H1 (cell line): Measurements from ENCODE around the gene P2RY8.

Source experiments
- EGR1 ChIP-seq: IDR thresholded peaks from 2 replicates; pipeline ENCODE4 v1.6.1; 2011; ENCODE audit warnings: low read depth, low read length, borderline replicate concordance
- POLR2A ChIP-seq, 2 experiments: IDR thresholded peaks; 1 replicate in 1 of 2; 2 replicates in 1 of 2; pipeline ENCODE4 v1.6.1; 2011; ENCODE audit warnings: low read depth in 2 of 2, low read length in 2 of 2, mild to moderate bottlenecking in 2 of 2; ENCODE audit errors: control extremely low read depth in 1 of 2
- SUZ12 ChIP-seq: fragments of 200-600 bp; sonication (generic); IDR thresholded peaks from 2 replicates; pipeline ENCODE4 v1.6.1; 2012; ENCODE audit warnings: mild to moderate bottlenecking, inconsistent platforms, low read length, moderate library complexity, mixed read lengths
- YY1 ChIP-seq: IDR thresholded peaks from 2 replicates; pipeline ENCODE4 v1.6.1; 2011; ENCODE audit warnings: low read depth, mild to moderate bottlenecking, low read length
- TF ChIP-seq, protein P1 (sequence below), 3 experiments: IDR thresholded peaks; 1 replicate in 2 of 3; 2 replicates in 1 of 3; pipeline versions ENCODE4 v1.5.1 to v1.6.1; 2011; ENCODE audit warnings: low read length in 3 of 3, mild to moderate bottlenecking in 3 of 3, inconsistent platforms in 2 of 3, low read depth in 1 of 3, moderate library complexity in 1 of 3; ENCODE audit not compliant: insufficient read depth in 1 of 3; ENCODE audit errors: control extremely low read depth in 1 of 3

DNA sequence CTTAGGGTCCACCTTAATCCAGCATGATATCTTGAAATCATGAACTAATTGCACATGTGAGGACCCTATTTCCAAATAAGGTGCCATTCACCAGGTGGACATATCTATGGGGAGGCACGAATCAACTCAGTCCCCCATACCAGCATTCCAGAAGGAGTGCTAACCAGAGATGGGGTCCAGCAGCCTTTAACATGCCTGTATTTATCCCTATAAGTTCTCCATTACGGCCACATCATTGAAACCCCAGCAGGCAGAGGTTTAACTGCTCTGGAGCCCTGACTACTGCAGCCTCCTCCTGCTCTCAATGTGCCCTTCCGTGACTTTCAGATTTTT lies 81.1 kb downstream of the P2RY8 start:
- TF ChIP-seq, protein P1, sequence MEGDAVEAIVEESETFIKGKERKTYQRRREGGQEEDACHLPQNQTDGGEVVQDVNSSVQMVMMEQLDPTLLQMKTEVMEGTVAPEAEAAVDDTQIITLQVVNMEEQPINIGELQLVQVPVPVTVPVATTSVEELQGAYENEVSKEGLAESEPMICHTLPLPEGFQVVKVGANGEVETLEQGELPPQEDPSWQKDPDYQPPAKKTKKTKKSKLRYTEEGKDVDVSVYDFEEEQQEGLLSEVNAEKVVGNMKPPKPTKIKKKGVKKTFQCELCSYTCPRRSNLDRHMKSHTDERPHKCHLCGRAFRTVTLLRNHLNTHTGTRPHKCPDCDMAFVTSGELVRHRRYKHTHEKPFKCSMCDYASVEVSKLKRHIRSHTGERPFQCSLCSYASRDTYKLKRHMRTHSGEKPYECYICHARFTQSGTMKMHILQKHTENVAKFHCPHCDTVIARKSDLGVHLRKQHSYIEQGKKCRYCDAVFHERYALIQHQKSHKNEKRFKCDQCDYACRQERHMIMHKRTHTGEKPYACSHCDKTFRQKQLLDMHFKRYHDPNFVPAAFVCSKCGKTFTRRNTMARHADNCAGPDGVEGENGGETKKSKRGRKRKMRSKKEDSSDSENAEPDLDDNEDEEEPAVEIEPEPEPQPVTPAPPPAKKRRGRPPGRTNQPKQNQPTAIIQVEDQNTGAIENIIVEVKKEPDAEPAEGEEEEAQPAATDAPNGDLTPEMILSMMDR (IDR thresholded peaks at IDR 0.05; ENCODE audit: control extremely low read depth in 1 of 3, insufficient read depth in 1 of 3, low read depth in 1 of 3, low read length in 3 of 3): no peak
- TF ChIP-seq SUZ12 (no peak), YY1 (no peak), POLR2A (IDR thresholded peaks at IDR 0.05; ENCODE audit: control extremely low read depth in 1 of 2, low read depth in 2 of 2, low read length in 2 of 2) (no peak), EGR1 (no peak)
